HG02943 (cell line): ENCODE measurements around the gene SLC15A2.

ENCODE experiments used
- ATAC-seq: cut with Tn5 transposase; IDR thresholded peaks from one replicate; pipeline ENCODE4 v1.9.1; 2021; ENCODE audit warnings: mild to moderate bottlenecking, low read depth, moderate library complexity; ENCODE audit not compliant: unreplicated experiment

The SLC15A2 gene

DNA sequence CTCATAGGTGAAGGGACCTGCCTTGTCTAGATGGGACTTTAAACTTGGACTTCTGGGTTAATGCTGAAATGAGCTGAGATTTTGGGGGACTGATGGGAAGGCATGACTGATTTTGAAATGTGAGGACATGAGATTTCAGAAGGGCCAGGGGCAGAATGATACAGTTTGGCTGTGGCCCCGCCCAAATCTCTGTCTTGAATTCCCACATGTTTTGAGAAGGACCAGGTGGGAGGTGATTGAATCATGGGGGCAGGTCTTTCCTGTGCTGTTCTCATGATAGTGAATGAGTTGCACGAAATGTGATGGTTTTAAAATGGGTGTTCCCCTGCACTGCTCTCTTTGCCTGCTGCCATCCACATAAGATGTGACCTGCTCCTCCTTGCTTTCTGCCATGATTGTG is 85.0 kb downstream of the SLC15A2 start:
- no peak for ATAC-seq

DNA sequence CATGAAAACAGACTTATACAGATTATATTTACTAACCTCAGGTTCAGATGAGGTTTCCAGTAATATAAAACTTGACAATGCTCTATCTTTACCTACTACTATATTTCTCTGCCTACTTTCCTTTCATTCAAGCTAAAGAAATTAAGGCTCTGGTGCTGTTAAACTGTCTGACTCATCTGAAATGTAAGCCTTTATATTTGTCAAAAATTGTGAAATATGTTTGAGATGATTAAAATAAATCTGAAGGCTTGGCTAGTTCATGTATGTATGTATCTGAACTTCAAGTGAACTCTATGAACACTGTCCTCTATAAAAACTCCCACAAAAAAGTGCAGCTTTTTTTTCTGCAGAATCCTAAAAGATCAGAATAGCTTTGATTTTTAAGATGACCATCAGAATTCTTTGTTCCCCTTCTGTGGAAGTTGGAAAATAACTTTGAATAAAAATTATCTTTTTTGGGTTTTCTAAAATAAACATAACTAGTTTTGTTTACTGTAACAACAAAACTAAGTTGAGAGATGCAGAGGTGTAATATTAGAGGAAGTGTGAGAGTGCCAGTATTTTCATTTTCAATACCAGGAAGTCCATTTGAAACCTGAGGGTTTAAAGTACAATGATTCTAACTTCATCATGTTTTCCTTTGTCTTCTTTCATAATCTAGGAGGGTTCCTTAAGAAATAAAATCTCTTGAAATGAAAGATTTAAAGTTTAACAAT is 85.7 kb downstream of the SLC15A2 start:
- ATAC-seq: peak; percentile 80

DNA sequence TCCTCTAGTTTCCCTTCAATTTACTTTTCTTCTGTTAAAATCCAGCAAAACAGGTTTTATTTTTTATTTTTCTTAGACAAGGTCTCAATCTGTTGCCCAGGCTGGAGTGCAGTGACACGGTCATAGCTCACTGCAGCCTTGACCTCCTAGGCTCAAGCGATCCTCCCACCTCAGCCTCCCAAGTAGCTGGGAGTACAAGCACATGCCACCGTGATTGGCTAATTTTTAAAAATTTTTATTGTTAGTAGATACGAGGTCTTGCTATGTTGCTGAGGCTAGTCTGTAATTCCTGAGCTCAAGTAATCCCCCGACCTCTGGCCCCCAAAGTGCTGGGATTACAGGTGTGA is 86.2 kb downstream of the SLC15A2 start:
- ATAC-seq: peak; percentile 31

DNA sequence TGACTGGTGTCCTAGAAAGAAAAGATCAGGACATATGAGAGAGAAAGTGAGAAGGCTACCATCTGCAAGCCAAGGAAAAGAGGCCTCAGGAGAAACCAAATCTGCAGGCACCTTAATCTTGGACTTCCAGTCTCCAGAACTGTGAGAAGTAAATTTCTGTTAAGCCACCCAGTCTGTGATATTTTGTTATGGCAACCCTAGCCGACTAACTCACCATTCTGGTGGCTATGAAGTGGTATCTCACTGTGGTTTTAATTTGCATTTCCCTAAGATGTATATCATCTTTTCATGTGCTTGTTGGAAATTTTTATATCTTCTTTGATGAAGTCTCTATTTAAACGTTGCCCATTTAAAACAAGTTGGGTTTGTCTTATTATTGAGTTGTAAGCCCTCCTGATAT is 87.3 kb downstream of the SLC15A2 start:
- no peak for ATAC-seq

DNA sequence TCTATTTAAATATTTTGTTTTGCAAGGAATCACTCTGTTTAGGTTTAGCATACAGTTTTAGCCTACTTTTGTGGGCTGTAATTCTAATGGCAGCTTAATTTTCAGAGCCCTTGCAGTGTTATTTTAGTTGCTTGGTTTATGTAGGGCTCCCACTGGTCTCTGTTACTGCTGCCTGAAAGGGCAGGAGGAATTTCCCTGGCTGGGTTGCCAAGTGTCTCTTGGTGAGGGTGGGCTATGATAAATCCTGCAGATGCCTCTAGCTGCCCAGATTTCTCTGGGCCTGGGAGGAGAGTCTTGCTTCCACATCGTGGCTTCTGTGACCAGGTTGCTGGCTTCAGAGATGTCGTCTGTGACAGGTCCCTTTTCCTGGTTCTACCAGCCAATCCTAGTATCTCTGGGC is 91.6 kb downstream of the SLC15A2 start:
- ATAC-seq: no peak

DNA sequence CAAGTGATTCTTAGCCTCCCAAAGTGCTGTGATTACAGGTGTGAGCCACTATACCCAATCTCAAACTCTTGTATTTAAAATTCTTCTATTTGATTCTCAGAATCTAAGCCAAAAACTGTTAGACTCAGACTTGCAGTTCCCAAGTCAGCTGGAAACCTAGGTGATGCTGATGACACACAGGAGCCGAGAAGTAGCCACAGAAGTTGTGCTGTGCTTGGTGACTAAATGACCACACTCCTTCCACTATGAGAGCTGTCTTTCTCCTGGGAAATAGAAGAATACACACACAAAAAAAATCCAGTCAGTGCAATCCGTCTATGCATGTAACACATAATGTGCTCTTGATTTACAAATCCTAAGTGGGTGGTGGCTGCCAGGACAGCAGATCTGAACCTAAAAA is 93.9 kb downstream of the SLC15A2 start:
- ATAC-seq: no peak

DNA sequence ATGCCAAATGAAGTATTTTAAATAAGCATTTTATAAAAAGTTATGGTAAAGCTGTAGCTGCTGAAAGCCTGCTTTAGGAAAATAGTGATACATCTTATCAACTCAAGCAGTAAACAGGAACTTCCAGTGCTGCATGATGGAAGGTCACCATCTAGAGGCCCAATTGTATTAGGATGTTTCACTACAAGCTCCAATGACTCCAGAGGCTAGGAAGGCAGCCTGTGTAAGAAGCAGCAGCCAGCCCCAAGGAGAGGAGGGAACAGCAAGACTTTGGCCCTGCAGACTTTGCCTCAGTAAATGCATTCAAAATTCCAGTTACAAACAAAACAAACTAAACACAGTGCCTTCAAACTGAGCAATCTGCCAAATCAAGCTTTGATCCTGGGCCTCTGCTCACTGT is 95.7 kb downstream of the SLC15A2 start:
- ATAC-seq: no peak

DNA sequence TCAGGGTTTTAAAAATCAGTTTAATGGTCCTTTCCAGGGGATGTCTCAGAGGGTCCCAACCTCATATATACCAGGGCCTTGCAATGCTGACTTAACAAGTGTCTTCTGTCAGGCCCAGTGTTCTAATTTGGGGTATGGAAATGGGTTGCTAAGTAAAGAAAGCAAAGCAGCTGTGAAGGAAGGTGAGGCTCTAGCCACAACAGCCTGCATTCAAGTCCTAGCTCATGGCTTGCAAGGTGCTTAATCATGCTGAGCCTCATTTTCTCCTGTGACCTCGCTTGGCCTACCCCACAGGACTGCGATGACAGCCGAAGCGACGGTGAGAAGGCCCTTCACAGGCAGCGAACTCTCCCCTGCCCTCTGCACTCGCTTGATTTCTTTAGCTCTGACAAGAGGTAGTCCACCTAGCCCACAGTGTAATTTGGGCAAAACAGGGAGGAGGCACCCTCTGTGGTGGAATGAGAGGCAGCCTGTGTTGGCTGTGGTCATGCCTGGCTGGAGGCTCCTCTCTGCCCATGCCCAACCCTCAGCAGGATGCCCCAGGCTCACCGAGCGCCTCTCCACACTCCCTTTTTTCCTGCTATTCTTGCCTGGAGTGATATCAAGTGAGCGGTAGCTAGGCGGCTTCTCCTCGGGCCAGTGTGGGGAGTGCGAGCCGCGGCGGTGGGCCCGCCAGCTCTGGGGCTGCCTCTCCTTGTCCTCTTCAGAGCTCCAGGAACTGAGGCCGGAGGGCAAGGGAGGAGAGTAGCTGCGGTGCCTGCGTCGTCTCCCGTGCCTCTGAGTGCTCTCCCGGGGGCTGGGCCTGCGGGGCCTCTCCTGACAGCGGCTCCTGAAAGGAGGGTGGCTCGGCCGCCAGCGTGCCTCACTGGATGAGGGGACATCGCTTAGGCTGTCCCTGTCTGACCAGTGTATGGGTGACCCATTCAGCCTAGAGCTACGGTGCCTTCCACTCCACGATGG is 98.7 kb downstream of the SLC15A2 start:
- ATAC-seq: no peak
